Stimulated activated CD8-positive, alpha-beta memory T cell treated with anti-CD3 and anti-CD28 coated beads, Interleukin-7, amount 100 ng/mL, for 48 hours (primary cell): Measurements from ENCODE around the gene RAD51B.

ENCODE experiments used
- DNase-seq, 2 donors: peaks; one replicate each; pipeline ENCODE4 v3.0.0-alpha.2; 2020; ENCODE audit warnings: low read depth in 1 of 2; ENCODE audit errors: extremely low read depth in 1 of 2

RAD51B gene

DNA sequence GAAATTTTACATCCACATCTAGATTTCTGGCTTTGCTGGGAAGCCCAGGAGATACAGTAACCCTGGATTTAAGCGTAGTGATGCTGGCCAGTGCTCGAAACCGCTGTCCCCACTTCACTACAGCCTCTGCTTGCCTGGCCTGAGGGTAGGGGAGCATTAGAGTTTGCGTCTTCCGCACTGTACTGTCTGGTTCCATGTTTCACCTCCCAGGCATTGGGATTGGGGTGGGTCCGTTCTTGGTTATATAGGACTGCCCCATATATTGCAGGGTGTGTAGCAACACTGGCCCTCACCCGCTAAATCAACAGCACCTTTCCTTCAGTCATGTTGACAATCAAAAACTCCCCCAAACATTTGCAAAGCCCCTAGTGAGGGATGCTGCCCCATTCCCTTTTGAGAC is 732.5 kb downstream of the RAD51B start:
- no peak for DNase-seq

DNA sequence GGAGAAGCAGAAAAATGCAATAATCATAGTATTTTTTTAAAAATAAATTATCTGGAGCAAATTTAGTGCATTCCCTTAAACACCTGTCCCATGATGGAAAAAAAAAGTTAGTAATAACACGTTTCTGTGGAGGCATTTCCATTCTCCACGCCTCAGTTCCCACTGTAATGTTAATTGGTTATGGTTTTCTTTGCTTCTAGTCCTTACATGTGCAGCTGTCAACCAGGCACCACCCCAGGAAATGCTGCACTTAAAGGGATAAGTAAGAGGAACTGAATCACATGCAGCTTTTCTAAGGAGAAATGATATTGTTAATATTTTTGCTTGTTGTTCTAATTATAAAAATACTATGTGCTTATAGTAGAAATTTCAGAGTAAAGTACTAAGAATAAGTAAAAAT is 733.0 kb downstream of the RAD51B start:
- no peak for DNase-seq

DNA sequence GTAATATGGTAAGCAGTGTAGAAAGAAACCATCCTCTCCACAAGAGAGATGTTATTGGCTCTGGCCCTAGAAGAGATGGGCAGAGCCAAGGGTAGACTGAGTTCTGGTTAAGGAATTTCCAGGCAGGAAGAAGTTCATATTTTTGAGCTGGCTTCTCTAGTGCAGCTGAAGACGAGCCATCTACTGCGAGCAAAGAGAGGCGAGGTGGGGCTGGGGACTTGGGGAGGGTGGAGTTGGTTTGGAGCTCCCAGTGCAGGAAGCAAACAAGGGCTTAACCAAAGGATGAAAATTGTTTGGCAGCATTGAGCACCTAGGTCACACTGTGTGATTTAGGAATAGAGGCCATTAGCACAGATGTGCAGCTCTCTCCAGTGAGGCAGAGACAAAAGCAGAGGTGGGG is 733.7 kb downstream of the RAD51B start:
- no peak for DNase-seq

DNA sequence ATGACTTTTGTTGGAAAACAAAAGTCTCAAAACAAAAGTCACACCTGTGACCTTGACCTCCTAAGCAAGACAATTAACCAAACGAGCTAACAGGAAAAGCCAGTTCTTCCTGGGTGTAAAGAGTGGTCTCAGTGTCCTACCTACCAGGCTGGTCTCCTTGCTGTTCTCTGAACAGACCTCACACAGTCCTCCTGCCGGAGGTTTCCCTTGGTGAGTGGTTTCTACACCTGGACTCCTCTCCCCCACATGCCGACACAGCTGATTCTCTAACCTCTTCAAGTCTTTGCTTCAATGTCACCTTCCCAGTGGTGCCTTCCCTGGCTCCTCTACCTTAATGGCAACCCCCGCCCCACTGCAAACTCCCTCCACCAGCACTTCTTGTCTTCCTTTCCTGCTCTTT is 734.7 kb downstream of the RAD51B start:
- no peak for DNase-seq

DNA sequence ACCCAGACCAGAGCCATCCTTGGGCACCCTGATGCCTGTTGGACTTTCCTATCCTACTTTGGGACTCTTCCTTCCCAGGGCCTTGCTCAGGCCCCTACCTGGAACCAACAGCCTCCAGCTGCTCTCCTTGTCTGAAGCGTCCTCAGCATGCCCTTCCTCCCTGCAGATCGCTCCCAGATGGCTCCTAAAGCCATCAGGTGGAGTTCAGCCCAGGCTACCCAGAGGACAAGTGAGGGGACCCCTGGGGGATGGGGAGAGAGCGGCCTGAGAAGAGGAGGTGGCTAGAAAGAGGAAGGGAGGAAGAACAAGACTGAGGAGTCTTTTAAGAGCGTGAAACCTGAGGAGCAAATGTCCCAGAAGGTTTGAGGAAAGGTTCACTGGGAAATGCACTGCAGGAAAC is 736.7 kb downstream of the RAD51B start:
- no peak for DNase-seq

DNA sequence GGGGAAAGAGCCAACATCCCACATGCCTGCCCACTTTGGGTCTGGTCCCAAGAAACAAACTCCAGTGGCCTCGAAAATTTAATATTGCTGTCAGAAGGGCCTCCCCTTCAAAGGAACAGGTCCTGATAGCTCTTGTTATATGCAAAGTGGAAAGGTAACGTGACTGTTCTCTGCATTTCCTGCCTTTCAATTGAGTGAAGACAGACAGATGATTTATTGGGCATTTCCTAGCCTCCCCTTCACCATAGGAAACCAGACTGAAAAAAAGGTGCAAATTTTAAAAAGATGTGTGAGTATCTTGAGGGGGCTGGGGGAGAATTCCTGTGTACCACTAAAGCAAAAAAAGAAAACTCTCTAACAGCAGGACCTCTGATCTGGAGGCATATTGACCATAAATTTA is 738.1 kb downstream of the RAD51B start:
- no peak for DNase-seq

DNA sequence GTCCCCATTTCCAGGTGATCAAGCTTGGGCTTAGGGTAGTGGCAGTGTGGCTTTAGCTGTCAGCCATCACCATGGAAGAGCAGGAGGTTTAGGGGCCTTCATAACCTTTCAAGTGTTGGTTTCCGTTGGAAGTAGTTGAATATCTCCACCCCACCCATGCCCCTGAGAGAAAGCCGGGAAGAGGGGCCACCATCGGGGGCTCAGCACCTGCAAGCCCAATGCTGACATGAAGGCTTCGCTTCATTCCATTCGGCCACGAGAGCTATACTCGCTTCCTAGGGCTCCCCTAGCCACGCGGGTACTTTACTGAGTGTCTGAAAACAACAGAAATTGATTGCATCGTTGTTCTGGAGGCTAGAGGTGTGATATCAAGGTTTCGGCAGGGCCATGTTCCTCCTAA is 738.5 kb downstream of the RAD51B start:
- no peak for DNase-seq

DNA sequence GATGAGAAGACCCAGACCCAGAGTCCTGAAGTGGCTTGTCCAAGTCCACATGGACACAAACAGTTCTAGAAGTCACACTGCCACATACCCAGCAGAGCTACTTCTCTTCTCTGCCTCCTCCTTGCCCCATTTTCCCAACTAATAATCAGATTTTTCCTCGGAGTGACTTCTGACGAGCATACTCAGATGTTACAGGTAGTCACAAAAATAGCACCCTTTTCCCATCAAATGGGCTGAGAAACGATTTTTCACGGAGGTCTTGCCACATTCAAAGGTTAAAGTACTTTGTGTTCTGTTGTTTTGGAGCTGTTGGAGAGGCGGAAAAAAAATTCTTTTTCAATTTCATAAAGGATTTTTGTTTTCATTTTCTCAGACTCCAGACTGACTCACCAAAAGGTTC is 740.4 kb downstream of the RAD51B start:
- DNase-seq = no peak

DNA sequence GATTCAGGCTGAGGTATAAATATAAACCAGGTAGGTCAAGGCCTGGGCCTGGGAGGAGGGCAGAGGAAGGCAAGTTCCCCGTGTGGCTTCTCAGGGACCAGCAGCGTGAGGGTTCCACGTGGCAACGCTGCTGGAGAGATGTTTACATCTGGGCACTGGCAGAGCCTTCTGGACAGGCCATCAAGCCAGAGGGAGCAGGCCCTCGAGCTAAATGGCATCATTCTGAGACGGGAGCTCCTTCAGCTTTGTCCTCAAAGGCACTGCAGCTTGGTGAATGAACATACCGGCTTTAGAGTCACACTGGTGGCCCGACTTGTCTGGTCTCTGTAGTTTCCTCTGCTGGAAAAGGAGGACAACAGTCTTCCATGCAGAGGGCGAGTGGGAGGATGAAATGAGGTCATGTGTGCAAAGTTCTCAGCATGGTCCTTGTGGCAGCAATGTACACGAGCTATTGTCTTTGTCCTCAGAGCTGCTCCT is 742.0 kb downstream of the RAD51B start:
- DNase-seq = no peak

DNA sequence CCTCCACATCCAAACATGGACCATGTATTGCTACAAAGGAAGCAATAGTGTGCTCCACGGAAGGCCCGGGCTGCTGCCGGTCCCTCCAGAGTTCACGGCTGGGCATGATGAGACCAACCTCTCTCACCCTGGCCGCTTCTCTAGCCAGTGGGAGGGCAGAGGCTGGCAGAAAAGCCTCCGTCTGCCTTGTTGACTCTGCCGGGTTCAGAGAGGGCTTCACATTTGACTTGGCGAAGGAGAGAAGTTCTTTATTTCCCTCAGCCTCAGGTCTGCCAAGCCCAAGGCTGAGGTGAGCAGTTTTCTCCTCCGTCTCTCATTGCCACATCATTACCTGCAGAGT is 743.3 kb downstream of the RAD51B start:
- DNase-seq = no peak

DNA sequence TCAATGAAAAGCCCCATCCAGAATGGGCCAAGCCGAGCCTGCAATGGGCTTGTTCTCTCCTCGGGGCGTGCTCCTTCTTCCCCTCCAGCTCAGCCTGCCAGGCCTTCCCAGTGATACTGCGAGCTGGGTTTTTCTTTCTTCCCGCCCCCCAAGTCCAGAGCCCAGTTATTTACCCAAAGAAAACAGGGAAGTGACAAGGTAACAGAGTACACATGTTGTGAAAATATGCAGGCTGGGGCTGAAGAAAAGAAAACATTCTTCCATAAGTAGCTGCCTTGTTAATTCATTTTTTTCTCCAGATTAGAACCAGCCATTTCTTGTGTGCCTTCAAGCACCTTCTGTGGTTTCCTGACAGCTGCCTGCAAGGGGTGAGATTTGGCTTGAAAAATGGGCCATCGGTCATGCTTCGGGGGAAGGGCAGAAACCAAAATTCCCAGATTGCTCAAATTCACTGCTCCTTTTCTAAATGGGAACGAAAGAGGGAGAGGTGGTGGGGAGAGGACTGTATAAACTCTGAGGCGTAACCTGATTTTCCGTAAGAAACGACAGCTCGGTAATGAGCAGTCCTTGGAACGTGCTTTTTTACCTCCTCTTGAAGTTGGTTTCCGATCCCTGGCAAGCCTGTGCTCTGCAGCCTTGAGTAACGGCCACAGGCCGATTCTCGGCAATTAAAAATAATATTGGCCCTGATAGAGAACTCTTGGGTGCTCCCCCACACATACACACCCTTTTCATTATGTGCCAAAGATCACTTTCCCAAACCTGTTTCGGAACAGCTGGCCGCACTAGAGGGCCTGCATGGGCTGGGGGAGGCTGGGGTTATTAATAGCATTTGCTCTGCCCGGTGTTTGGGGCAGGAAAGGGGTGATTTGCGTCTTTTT is 743.9 kb downstream of the RAD51B start:
- DNase-seq = no peak

DNA sequence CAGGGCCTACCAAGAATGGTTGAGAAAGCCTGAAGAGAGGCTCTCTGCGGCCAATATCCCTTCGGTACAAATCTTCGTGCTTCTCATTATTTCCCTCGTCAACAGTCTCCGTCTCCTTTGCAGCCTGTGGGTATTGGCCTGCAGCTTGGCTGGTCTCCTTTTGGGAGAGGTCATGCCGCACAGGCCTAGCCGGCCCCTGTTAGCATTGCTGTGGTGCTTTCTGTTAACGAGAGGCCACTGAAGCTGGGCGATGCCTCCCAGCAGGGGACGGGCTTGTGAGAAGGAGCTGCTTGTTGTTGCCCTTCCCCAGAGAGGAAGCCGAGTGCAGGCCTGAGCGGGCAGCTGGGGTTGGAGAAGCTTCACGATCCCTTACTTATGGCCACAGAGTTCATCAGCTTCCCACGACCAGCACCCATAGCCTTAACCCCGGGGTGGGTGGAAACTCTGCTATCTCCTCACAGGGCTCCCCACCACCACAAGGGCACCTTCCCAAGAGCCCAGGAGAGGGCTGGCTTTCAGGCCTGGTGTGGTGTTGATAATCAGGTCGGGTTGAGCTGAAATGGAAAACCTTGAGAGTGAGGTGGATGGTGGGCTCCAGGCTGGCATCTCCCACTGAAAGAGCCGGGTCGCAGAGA is 744.7 kb downstream of the RAD51B start:
- no peak for DNase-seq

DNA sequence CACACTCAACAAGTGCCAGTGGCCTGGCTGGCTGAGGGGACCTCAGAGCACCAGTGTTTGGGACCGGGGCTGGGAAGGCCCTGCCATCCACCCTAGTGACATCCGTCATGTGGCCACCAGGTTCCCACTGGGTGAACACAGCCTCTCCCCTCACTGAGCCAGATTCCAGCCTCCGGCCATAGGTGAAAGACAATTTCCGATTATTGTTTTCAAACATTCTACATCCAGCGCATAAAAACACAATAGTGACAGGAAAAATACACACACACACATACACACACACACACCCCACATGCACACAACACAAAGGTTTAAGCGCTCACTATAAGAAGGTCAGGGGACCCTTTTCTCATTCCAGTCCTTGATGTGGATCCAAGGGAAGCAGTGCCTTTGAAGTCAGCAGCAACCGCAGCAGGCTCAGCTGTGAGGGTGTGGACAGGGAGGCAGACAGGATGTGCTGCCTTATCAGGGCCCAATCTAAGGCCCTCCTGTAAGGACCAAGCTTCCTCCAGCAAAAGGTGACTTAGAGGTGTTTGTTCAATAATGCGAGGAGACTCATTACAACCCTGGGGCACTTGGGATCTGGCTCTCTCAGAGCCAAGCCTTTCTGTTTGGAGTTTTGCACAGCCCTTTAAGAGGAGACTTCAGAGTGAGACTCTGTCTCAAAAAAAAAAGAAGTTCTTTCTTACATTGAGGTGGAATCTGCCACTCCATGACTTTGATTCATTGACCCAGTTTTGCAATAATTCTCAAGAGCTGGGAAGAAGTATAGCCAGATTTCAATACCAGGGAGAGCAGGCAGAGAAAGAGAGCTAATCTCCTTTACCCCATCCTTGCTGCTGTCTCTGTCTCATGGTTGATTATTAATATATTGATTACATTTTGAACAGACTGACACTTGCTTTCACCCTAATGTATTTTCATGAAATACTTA is 745.5 kb downstream of the RAD51B start:
- DNase-seq = no peak

DNA sequence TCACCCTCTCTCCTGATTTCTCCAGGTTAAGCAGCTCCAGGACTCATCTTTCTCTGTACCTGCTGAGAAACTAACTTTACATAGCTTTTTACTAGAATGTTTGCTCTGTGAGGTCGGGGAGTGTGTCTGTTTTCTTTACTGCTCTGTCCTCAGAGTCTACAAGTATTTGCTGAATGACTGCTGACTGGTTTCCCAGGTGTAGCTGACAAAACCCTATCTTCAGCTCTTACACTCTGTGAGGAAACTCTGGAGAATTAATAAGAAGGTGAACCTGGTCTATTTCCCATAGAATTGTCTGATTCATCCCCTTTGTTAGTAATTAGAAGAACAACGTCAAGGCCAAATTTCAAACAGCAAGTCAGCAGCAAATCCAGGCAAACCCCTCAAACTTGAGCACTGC is 746.5 kb downstream of the RAD51B start:
- no peak for DNase-seq

DNA sequence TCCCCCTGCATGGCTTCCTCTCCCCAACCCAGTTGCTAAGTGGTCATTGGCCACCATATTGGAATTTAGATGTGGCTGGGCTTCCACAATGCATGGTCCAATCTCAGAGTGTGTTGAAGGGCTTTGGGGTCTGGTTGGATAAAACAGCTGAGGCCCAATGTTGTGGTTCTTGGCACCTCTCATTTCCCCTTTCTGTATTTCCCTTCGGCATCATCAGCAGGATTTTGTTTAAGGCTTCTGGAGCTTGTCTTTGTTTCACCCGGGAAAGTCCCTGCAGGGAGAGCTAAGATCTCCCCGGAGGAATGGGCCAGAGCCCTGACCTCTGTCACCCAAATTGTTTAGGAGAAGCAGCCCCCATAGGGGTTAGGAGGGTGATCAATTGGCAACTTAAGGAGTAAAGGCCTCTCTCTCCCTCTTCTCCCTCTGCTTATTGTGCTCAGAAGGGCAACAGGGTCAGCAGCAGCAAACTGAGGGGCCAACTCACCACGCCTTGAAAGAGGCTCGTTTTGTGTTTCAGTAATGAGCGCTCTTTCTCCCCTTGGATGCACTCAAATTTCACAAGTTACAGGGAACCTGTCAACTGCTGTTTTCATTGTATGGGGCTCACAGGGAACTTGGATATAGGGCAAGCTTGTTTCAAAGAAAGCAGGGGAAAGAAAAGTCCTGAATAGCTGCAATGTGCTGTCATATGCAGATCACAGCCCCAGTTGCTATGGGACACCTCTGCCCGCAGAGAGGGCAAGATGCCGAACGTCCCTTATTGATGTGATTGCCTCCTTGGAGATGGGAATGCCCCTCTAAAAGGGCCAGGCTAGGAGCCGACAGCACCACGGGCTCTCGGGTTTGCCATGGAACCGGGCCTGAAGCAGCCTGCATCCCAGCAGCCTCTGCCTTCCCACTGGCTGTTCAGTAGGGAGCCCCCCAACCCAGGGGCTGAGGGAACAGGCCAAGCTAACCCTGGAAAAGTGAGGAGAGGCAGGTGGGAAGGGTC is 749.6 kb downstream of the RAD51B start:
- DNase-seq = no peak

DNA sequence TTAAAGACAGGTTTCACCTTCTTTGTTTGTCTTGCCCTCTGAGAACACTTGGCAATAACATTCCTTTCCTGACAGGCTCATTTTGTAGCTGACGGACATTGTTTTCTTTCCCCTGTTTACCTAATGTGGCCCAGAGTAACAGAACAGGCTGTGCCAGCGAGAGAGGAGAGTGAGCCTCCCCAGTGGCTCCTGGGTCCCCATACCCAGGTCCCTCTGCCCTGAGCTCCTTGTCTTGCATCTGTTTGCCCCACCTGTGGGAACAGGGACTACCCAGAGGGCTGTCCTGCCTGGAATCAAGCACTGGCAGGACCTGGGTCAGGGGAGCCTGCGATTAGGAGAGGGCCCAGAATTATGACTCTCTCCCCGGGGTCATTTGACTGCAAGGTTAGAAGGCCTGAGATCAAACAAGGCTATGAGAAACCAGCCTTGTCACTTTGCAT is 750.4 kb downstream of the RAD51B start:
- DNase-seq = no peak

DNA sequence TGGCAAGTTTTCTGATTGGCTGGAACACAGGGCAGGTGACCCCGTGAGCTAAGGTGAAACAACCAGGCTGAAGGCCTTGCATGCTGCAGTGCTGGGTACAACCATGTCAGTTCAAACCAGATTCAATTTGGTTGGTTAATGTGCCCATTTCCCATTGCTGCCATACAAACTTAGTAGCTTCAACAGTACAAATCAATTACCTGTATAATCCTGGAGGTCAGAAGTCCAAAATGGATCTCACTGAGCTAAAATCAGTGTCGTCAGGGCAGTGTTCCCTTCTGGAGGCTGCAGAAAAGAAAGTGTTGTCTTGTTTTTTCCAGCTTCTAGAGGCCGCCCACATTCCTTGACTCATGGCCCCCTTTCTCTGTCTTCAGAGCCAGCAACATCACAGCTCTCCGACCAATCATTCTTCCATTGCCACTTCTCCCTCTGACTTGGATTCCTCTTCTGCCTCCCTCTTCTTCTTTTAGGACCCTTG is 751.6 kb downstream of the RAD51B start:
- DNase-seq = no peak

DNA sequence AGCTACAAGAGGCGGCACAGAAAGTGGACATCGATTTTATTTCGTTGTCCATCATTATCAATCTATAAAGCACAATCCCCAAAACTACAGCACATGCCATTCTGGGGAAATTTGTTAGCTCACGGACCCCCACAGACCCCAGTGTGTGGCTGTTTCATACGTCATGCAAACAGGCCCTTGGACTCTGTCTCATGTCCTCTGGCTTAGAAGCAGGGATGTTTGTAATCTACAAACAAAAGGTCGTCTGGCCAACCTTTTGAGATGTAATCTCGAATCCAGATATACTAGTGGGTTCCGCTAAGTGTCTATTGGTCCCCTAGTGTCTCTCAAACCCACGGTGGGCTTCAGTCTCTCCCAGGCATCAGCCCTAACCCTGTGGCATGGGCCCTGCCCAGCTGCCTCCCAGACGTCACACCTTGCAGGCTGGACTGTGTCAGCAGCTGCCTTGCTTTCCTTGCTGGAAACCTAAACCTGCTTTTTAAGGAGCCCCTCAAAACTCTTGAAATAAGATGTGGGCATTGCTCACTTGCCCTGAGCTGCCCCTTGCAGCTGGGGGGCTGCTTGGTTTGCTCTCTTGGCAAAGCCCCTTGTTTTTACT is 752.4 kb downstream of the RAD51B start:
- DNase-seq = no peak

DNA sequence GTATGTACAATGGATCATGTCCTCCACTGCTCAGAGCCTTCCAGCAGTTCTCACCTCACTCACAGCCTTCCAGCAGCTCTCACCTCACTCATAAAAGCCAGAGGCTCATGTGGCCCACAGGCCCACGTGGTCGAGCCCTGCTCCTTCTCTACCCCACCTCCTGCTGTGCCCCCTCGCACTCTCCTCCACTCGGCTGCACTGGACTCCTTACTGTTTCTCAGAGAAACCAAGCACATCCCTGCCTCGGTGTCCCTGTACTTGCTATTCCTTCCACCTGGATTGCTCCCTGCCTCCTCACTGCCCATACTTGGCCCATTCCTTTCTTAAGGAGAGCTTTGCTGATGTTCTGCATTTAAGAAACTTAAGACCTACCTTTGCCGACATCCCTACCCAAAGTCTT is 753.5 kb downstream of the RAD51B start:
- DNase-seq = no peak

DNA sequence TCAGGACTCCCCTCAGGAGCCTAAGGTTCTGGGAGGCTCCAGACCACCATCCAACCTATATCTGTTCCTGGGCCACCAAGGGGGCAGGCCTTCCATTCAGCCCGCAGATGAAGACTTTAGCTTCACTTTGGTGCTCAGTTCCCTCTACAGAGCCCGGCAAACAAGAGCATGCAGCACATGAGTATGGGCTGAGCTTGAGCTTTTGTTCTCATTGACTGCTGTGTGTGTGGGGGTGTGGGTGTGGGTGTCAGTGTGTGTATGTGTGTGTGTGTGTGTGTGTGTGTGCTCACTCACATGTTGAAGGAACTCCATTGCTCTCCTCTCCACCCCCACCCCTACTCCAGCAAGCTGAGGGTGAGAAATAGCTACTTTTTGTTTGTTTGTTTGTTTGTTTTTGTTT is 754.1 kb downstream of the RAD51B start:
- no peak for DNase-seq
